Activated CD4-positive, CD25-positive, alpha-beta regulatory T cell treated with anti-CD3 and anti-CD28 coated beads, Interleukin-2, amount 50 U/mL, for 16 hours (primary cell): Measurements from ENCODE around the gene IFIT3.
"Not testable (repeated sequence)": the region's sequence is repeated elsewhere in the genome, so short reads cannot be mapped to it uniquely, and the experiment has no call there.

Source experiments
- DNase-seq: peaks from one replicate; pipeline ENCODE4 v3.0.0-alpha.2; 2020; ENCODE audit warnings: low read depth, low spot score

The IFIT3 gene

GRCh38 chr10:89332123-89332633 lies 4.4 kb downstream of the IFIT3 start:
- DNase-seq: no peak

GRCh38 chr10:89335226-89335625 lies 7.4 kb downstream of the IFIT3 start:
- DNase-seq: no peak

- DNase-seq: no peak
Observed at GRCh38 chr10:89336241-89336640, 8.4 kb downstream of the IFIT3 start.

GRCh38 chr10:89337484-89337883 lies 9.7 kb downstream of the IFIT3 start:
- no peak for DNase-seq

- DNase-seq: no peak
Observed at GRCh38 chr10:89338713-89339112, 10.9 kb downstream of the IFIT3 start.

GRCh38 chr10:89339875-89340274 lies 12.1 kb downstream of the IFIT3 start:
- DNase-seq: no peak

- DNase-seq: no peak
Observed at GRCh38 chr10:89341649-89342048, 13.9 kb downstream of the IFIT3 start.

GRCh38 chr10:89342206-89342958 lies 14.6 kb downstream of the IFIT3 start:
- DNase-seq: no peak

- no peak for DNase-seq
Observed at GRCh38 chr10:89343089-89343767, 15.4 kb downstream of the IFIT3 start.

GRCh38 chr10:89344156-89344555 lies 16.4 kb downstream of the IFIT3 start:
- DNase-seq: no peak

GRCh38 chr10:89345367-89346000 lies 17.7 kb downstream of the IFIT3 start:
- no peak for DNase-seq

- no peak for DNase-seq
Observed at GRCh38 chr10:89346405-89347254, 18.8 kb downstream of the IFIT3 start.

- DNase-seq: no peak
Observed at GRCh38 chr10:89347701-89348457, 20.1 kb downstream of the IFIT3 start.

GRCh38 chr10:89348481-89348880 lies 20.7 kb downstream of the IFIT3 start:
- DNase-seq: no peak

GRCh38 chr10:89348975-89349374 lies 21.2 kb downstream of the IFIT3 start:
- no peak for DNase-seq

GRCh38 chr10:89350631-89351315 lies 23.0 kb downstream of the IFIT3 start:
- not testable (repeated sequence) for DNase-seq

GRCh38 chr10:89351412-89351779 lies 23.6 kb downstream of the IFIT3 start:
- no peak for DNase-seq

- DNase-seq: no peak
Observed at GRCh38 chr10:89351780-89352597, 24.2 kb downstream of the IFIT3 start.

GRCh38 chr10:89352802-89353201 lies 25.0 kb downstream of the IFIT3 start:
- DNase-seq: no peak
